ENCODE data around the gene ZNF23. TPM values are rescaled to one million over a fixed set of nuclear protein-coding genes. Genes with fewer than 3 reads are reported as not detected.

Gene ZNF23
- total and polyA plus RNA-seq, 2 donors from 2014 or later = 7.3 to 9.9 TPM

DNA sequence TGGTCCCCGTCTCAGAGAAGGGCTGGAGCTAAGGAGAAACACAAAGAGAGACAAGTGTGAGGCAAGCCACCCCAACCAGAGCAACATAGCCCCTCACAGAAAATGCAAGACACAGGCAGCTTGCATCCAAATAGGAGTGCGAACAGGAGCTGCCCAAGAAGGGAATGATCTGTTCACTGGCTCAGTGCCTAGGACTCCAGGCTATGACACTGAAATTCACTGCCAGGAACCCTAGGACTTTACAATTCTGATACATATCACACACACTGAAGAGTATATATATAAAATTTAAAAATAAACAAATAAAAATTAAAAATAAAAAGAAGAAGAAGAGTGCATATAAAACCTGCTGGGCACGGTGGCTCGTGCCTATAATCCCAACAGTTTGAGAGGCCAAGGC, 5.2 kb downstream of the ZNF23 start:
- no peak for FAIRE-seq
- no peaks in the 10 kb centered on the region for H3K27me3 ChIP-seq (ENCODE audit: control insufficient read depth, insufficient read depth, low read length)
- no peak overlapping the region for H3K27ac ChIP-seq (ENCODE audit: low read depth in 2 of 2, low read length in 2 of 2)
- intact Hi-C loops (cut with DNase I) = no loop called here
- TF ChIP-seq, protein P1, sequence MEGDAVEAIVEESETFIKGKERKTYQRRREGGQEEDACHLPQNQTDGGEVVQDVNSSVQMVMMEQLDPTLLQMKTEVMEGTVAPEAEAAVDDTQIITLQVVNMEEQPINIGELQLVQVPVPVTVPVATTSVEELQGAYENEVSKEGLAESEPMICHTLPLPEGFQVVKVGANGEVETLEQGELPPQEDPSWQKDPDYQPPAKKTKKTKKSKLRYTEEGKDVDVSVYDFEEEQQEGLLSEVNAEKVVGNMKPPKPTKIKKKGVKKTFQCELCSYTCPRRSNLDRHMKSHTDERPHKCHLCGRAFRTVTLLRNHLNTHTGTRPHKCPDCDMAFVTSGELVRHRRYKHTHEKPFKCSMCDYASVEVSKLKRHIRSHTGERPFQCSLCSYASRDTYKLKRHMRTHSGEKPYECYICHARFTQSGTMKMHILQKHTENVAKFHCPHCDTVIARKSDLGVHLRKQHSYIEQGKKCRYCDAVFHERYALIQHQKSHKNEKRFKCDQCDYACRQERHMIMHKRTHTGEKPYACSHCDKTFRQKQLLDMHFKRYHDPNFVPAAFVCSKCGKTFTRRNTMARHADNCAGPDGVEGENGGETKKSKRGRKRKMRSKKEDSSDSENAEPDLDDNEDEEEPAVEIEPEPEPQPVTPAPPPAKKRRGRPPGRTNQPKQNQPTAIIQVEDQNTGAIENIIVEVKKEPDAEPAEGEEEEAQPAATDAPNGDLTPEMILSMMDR (IDR thresholded peaks at IDR 0.05; ENCODE audit: borderline replicate concordance, extremely low read depth, insufficient read depth) = no peak
- H3K9me3 ChIP-seq (ENCODE audit: control insufficient read depth in 2 of 3, insufficient read depth in 1 of 3, low read length in 3 of 3) = peaks cover 0 to 15% (median 0%) of the 10 kb centered on the region in 3 donors
- no peak for DNase-seq
- no peak overlapping the region for H3K4me3 ChIP-seq (ENCODE audit: low read length in 3 of 3)
- no peak overlapping the region for H3K9ac ChIP-seq (ENCODE audit: low read length in 3 of 3)
- H3K4me1 ChIP-seq (ENCODE audit: control insufficient read depth in 2 of 3, insufficient read depth in 2 of 3, low read depth in 1 of 3, low read length in 3 of 3) = peaks cover 0 to 4% (median 0%) of the 10 kb centered on the region in 3 donors
- peaks cover 6 to 35% (median 16%) of the 10 kb centered on the region in 3 donors for H3K36me3 ChIP-seq (ENCODE audit: control insufficient read depth in 2 of 3, insufficient read depth in 3 of 3, low read length in 3 of 3)

DNA sequence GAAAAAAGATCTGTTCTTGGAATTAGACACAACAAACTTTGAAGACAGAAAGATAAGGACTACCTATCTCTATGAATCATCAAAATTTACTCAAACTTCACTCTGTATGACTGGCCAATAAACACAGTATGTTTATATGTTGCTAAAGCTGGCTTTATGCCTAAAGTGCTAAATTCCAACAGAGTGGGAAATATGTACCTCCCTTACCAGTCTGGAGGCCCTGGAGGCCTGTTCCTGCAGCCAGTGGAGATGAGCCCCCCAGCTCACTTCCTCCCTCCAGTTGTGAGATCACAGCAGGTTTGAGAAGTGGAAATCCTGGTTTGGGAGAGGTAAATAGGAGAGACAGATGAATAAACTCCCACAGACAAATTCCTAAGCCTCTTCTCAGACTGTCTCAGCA, 9.0 kb downstream of the ZNF23 start:
- DNase-seq (no peak), FAIRE-seq (no peak)
- TF ChIP-seq, protein P1 (IDR thresholded peaks at IDR 0.05; ENCODE audit: borderline replicate concordance, extremely low read depth, insufficient read depth) = no peak
- Histone ChIP-seq H3K27me3 (ENCODE audit: control insufficient read depth, insufficient read depth, low read length) (no peaks in the 10 kb centered on the region), H3K9ac (ENCODE audit: low read length in 3 of 3) (no peak overlapping the region), H3K36me3 (ENCODE audit: control insufficient read depth in 2 of 3, insufficient read depth in 3 of 3, low read length in 3 of 3) (peaks cover 25 to 72% (median 42%) of the 10 kb centered on the region in 3 donors), H3K4me3 (ENCODE audit: low read length in 3 of 3) (no peak overlapping the region), H3K27ac (ENCODE audit: low read depth in 2 of 2, low read length in 2 of 2) (no peak overlapping the region), H3K4me1 (ENCODE audit: control insufficient read depth in 2 of 3, insufficient read depth in 2 of 3, low read depth in 1 of 3, low read length in 3 of 3) (no peaks in the 10 kb centered on the region), H3K9me3 (ENCODE audit: control insufficient read depth in 2 of 3, insufficient read depth in 1 of 3, low read length in 3 of 3) (peaks cover 18 to 51% (median 29%) of the 10 kb centered on the region in 3 donors)
- intact Hi-C loops (cut with DNase I) = no loop called here

DNA sequence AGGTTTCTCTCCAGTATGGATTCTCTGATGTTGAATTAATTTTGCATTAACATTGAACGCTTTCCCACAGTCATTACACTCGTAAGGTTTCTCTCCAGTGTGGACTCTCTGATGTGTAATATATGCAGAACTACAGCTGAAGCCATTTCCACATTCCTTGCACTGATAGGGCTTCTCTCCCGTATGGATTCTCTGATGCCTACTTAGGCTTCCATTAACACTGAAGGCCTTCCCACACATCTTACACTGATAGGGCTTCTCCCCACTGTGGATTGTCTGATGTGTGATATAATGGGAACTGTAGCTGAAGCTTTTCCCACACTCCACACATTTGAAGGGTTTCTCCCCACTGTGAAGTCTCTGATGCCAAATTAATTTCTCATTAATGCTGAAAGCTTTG, 13.0 kb downstream of the ZNF23 start:
- Histone ChIP-seq H3K27ac (ENCODE audit: low read depth in 2 of 2, low read length in 2 of 2) (no peak overlapping the region), H3K4me1 (ENCODE audit: control insufficient read depth in 2 of 3, insufficient read depth in 2 of 3, low read depth in 1 of 3, low read length in 3 of 3) (no peaks in the 10 kb centered on the region), H3K27me3 (ENCODE audit: control insufficient read depth, insufficient read depth, low read length) (no peaks in the 10 kb centered on the region), H3K9ac (ENCODE audit: low read length in 3 of 3) (no peak overlapping the region), H3K36me3 (ENCODE audit: control insufficient read depth in 2 of 3, insufficient read depth in 3 of 3, low read length in 3 of 3) (peaks cover 26 to 60% (median 37%) of the 10 kb centered on the region in 3 donors), H3K4me3 (ENCODE audit: low read length in 3 of 3) (peak overlapping the region in 1 of 3 donors; percentile 12), H3K9me3 (ENCODE audit: control insufficient read depth in 2 of 3, insufficient read depth in 1 of 3, low read length in 3 of 3) (peaks cover 20 to 84% (median 41%) of the 10 kb centered on the region in 3 donors)
- no peak for FAIRE-seq
- no peak for DNase-seq
- intact Hi-C loops (cut with DNase I) = no loop called here
- TF ChIP-seq, protein P1 (IDR thresholded peaks at IDR 0.05; ENCODE audit: borderline replicate concordance, extremely low read depth, insufficient read depth) = no peak
